Ishikawa (cell line): ENCODE measurements around the gene CACNA1A.
A peak's percentile ranks its signal among the peaks of the same experiment; 100 is the strongest.

Source experiments
- CEBPB ChIP-seq: IDR thresholded peaks from 2 replicates; pipeline ENCODE4 v1.6.1; 2012
- CREB1 ChIP-seq: IDR thresholded peaks from 2 replicates; pipeline ENCODE4 v1.6.1; 2012; ENCODE audit warnings: low read depth
- EGR1 ChIP-seq: IDR thresholded peaks from 2 replicates; pipeline ENCODE4 v1.6.1; 2012
- EP300 ChIP-seq: IDR thresholded peaks from 2 replicates; pipeline ENCODE4 v1.6.1; 2012; ENCODE audit warnings: borderline replicate concordance
- FOXM1 ChIP-seq: IDR thresholded peaks from 2 replicates; pipeline ENCODE4 v1.6.1; 2012; ENCODE audit warnings: low read depth, borderline replicate concordance
- NFIC ChIP-seq: IDR thresholded peaks from 2 replicates; pipeline ENCODE4 v1.6.1; 2012
- RAD21 ChIP-seq: IDR thresholded peaks from 2 replicates; pipeline ENCODE4 v1.6.1; 2012; ENCODE audit warnings: low read depth
- TAF1 ChIP-seq: IDR thresholded peaks from 2 replicates; pipeline ENCODE4 v1.6.1; 2012; ENCODE audit warnings: low read depth, mild to moderate bottlenecking
- TCF12 ChIP-seq: IDR thresholded peaks from 2 replicates; pipeline ENCODE4 v1.6.1; 2012; ENCODE audit warnings: low read depth
- TEAD4 ChIP-seq: IDR thresholded peaks from 2 replicates; pipeline ENCODE4 v1.6.1; 2012
- YY1 ChIP-seq: IDR thresholded peaks from 2 replicates; pipeline ENCODE4 v1.6.1; 2012; ENCODE audit warnings: low read depth
- ZBTB7A ChIP-seq: IDR thresholded peaks from 2 replicates; pipeline ENCODE4 v1.6.1; 2012; ENCODE audit warnings: low read depth
- TF ChIP-seq, protein P1 (sequence below): IDR thresholded peaks from 2 replicates; pipeline ENCODE4 v1.6.1; 2012; ENCODE audit warnings: low read depth, mild to moderate bottlenecking
- TF ChIP-seq, protein P2 (sequence below): IDR thresholded peaks from 2 replicates; pipeline ENCODE4 v1.6.1; 2012

The CACNA1A gene

DNA sequence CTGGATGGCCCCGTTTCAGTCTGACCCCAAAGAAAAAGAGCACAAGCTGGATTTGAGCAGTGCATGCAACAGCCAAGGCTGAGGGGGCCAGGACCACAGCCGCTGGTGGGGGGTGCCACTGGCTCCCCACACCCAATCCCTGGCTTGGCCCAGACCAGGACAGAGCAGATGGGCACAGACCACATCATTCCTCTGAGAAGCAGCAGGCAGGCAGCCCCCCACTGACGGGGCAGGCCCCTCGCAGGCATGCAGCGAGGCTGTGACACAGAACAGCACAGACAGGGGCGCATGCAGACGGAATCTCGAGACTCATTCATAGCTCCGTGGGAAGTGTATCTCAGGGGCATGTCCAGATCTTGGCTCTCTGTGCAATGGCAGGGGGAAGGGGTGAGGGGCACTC lies 281.2 kb downstream of the CACNA1A start:
- TF ChIP-seq, protein P1, sequence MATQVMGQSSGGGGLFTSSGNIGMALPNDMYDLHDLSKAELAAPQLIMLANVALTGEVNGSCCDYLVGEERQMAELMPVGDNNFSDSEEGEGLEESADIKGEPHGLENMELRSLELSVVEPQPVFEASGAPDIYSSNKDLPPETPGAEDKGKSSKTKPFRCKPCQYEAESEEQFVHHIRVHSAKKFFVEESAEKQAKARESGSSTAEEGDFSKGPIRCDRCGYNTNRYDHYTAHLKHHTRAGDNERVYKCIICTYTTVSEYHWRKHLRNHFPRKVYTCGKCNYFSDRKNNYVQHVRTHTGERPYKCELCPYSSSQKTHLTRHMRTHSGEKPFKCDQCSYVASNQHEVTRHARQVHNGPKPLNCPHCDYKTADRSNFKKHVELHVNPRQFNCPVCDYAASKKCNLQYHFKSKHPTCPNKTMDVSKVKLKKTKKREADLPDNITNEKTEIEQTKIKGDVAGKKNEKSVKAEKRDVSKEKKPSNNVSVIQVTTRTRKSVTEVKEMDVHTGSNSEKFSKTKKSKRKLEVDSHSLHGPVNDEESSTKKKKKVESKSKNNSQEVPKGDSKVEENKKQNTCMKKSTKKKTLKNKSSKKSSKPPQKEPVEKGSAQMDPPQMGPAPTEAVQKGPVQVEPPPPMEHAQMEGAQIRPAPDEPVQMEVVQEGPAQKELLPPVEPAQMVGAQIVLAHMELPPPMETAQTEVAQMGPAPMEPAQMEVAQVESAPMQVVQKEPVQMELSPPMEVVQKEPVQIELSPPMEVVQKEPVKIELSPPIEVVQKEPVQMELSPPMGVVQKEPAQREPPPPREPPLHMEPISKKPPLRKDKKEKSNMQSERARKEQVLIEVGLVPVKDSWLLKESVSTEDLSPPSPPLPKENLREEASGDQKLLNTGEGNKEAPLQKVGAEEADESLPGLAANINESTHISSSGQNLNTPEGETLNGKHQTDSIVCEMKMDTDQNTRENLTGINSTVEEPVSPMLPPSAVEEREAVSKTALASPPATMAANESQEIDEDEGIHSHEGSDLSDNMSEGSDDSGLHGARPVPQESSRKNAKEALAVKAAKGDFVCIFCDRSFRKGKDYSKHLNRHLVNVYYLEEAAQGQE: no peak
- TF ChIP-seq ZBTB7A (no peak), FOXM1 (no peak), CEBPB (no peak), TCF12 (no peak), CREB1 (no peak)

DNA sequence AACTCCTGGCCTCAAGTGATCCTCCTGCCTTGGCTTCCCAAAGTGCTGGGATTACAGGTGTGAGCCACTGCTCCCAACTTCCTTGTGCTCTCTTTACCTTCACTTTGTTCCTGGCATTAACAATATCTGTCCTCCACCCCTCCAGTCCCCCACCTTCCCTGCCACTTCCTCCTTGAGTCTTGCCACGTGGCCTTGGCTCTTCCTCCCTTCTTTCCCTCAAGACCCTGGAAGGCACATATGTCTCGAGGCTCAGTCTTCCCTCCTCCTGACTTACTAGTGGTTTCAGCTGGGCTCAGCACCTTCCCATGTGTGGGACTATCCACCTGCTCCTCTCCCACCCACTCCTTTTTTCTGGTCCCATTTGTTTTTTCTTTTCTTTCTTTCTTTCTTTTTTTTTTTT lies 285.4 kb downstream of the CACNA1A start:
- TF ChIP-seq, protein P1: no peak
- TF ChIP-seq RAD21 (no peak), TAF1 (no peak), ZBTB7A (no peak), EP300 (no peak), FOXM1 (no peak), TEAD4 (no peak), YY1 (no peak)

DNA sequence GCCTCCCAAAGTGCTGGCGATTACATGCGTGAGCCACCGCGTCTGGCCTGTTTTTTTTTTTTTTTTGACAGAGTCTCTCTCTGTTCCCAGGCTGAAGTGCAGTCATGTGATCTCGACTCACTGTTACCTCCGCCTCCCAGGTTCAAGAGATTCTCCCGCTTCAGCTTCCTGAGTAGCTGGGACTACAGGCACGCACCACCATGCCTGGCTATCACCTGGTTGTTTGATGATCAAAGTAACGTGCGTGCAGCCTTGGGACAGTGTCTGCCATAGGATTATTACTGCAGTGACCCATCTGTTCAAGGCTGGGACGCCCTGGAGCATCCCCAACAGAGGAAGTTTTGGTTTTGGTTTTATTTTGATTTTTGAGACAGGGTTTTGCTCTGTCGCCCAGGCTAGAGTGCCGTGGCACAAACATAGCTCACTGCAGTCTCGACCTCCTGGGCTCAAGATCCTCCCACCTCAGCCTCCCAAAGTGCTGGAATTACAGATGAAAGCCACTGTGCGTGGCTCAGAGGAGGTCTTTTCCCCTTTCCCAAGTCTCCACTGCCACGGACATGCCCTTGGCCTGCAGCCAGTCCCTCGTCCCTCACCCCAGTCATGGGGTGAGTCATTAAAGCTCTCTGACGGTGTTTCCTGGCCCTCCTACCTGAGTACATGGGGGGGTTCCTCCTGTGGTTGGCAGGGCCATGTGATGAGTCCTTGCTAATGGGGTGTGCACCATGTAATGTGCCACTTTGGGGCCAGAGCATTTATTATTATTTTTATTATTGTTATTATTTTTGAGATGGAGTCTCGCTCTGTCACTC lies 290.5 kb downstream of the CACNA1A start:
- TF ChIP-seq NFIC: no peak
- TF ChIP-seq FOXM1: no peak
- TF ChIP-seq, protein P1: no peak
- TF ChIP-seq, protein P2, sequence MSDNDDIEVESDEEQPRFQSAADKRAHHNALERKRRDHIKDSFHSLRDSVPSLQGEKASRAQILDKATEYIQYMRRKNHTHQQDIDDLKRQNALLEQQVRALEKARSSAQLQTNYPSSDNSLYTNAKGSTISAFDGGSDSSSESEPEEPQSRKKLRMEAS: no peak
- no peak for TF ChIP-seq EGR1
- TF ChIP-seq RAD21: no peak
- TF ChIP-seq ZBTB7A: no peak
- TF ChIP-seq YY1: no peak

DNA sequence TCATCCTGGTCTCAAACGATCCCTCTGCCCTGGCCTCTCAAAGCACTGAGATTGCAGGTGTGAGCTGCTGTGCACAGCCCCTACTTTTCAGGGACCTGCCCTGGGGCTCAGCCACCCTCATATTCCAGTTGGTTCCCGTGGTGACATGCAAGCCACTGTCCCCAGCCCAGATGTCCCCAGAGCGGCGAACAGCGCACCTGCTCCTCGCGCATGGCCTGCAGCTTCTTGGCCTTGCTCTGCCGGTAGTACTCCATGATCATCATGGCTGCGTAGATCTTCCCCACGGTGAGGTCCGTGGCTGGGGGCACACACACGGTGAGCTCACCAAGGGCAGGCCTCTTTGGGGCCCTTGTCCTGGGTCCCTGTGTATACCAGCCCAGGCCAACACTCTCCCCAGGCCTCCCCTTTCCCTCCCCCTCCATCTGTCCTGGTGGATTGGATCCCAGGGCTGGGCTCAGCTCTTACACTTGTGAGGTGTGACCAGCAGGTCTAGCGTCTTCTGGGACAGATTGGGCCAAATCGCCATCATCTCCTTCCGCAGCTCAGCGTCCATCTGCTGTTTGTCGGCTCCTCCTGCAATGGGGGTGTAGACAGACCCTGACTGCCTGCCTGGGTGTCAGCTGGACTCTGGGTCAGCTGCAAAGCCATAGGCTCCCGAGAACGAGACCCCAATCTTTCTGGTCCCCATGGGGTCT lies 292.1 kb downstream of the CACNA1A start:
- TF ChIP-seq CREB1 (no peak), TCF12 (no peak), TAF1 (no peak), TEAD4 (no peak), NFIC (no peak), CEBPB (no peak), FOXM1 (no peak), ZBTB7A (no peak), EP300 (no peak), YY1 (no peak), EGR1 (no peak)
- TF ChIP-seq, protein P2: no peak

DNA sequence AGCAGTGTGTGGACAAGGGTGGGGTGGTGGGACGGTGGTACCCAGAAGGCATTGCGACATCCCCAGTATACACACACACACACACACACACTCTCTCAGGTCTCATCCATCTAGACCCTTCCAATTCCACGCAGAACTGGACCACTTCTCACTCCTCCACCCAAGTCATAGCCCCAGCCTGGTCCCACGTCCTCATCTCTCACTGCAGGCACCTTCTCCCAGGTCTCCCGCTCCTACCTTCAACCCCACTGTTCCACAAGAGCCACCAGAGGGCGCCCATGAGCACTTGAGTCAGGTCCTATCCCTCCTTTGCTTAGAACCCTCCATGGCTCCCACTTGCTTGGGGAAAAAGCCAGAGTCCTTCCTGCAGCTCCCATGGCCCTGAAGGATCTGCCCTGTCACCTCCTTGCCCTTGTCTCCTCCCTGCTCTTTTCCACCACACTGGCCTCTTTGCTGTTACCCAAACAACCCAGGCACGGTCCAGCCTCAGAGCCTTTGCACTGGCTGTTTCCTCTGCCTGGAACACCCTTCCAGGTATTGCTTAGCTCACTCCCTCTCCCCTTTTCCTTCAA lies 293.4 kb downstream of the CACNA1A start:
- TF ChIP-seq FOXM1: no peak
- TF ChIP-seq RAD21: peak; percentile 34; the same call in 1 of the 2 replicates
